ENCODE data around the gene MNDA. TPM values are rescaled to one million over a fixed set of nuclear protein-coding genes. Genes with fewer than 3 reads are reported as not detected.

The MNDA gene
- total RNA-seq, 1 experiment from 2014 or later: not detected

DNA sequence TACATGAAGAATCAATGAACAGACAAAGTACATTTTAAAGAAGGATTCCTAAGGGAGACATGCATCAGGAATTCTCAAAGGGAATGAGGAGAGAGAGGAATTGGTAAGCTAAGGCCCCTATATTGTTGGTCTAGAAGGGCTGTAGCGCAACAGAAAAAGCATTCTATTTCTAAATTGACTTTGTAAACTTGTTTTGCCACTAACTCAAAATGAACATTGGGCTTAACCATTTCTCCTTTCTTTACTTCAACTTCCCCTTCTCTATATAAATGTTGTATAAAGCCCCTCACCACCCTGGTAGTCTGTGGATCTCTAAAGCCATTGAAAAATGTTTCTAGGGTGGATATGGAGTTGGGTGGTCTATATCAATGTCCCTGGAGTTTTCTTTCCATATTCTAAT is 29.8 kb upstream of the MNDA start:
- POLR2A ChIA-PET (ENCODE audit: low non-redundant PET): no interaction called here
- H3K36me3 ChIP-seq (ENCODE audit: insufficient read depth, low read length, poor library complexity, severe bottlenecking): no peaks in the 10 kb centered on the region
- no peak overlapping the region for H3K4me3 ChIP-seq (ENCODE audit: low read depth, low read length, poor library complexity, severe bottlenecking)
- no peaks in the 10 kb centered on the region for H3K9me3 ChIP-seq (ENCODE audit: low read depth, low read length, poor library complexity, severe bottlenecking)
- peaks cover 33% of the 10 kb centered on the region for H3K27me3 ChIP-seq (replicated peaks; ENCODE audit: insufficient read depth, low read depth, low read length, poor library complexity)
- BruUV-seq (replicated peaks): no TSS peak
- no peak for TF ChIP-seq EZH2 (IDR thresholded peaks at IDR 0.05; ENCODE audit: borderline replicate concordance, low read depth, low read length, poor library complexity, severe bottlenecking)
- TF ChIP-seq, protein P1, sequence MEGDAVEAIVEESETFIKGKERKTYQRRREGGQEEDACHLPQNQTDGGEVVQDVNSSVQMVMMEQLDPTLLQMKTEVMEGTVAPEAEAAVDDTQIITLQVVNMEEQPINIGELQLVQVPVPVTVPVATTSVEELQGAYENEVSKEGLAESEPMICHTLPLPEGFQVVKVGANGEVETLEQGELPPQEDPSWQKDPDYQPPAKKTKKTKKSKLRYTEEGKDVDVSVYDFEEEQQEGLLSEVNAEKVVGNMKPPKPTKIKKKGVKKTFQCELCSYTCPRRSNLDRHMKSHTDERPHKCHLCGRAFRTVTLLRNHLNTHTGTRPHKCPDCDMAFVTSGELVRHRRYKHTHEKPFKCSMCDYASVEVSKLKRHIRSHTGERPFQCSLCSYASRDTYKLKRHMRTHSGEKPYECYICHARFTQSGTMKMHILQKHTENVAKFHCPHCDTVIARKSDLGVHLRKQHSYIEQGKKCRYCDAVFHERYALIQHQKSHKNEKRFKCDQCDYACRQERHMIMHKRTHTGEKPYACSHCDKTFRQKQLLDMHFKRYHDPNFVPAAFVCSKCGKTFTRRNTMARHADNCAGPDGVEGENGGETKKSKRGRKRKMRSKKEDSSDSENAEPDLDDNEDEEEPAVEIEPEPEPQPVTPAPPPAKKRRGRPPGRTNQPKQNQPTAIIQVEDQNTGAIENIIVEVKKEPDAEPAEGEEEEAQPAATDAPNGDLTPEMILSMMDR (conservative IDR thresholded peaks at IDR 0.05; ENCODE audit: low read depth, low read length): no peak
- no peaks in the 10 kb centered on the region for H3K4me1 ChIP-seq (ENCODE audit: insufficient read depth, low read length, poor library complexity, severe bottlenecking)
- no peak for DNase-seq (ENCODE audit: low spot score)
- CTCF ChIA-PET: no interaction called here
- H3K27ac ChIP-seq (ENCODE audit: low read depth, low read length, poor library complexity, severe bottlenecking): no peak overlapping the region
- intact Hi-C loops (cut with micrococcal nuclease; ENCODE audit: unreplicated experiment): no loop called here

DNA sequence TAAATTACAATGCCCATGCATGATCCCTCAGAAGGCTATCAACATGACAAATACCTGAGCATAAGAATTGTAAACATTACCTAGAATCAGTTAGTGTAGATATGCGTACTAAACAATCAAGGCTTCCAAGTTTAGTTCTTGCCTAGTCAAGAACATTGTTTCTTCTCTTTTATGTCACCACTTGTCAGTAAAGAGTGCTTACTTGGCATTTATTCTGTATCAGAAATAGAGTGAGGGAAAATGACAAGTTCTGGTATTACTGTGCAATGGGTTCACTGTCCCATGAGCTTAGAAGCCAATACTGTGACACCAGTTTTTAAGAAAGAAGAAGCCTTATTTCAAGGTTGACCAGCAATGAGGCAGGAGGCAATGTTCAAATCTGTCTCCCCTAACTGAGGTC is 27.5 kb upstream of the MNDA start:
- intact Hi-C loops (cut with micrococcal nuclease; ENCODE audit: unreplicated experiment): no loop called here
- CTCF ChIA-PET: no interaction called here
- peaks cover 28% of the 10 kb centered on the region for H3K27me3 ChIP-seq (replicated peaks; ENCODE audit: insufficient read depth, low read depth, low read length, poor library complexity)
- POLR2A ChIA-PET (ENCODE audit: low non-redundant PET): no interaction called here
- no TSS peak for BruUV-seq (replicated peaks)
- no peak for DNase-seq (ENCODE audit: low spot score)
- H3K4me1 ChIP-seq (ENCODE audit: insufficient read depth, low read length, poor library complexity, severe bottlenecking): no peaks in the 10 kb centered on the region
- no peaks in the 10 kb centered on the region for H3K36me3 ChIP-seq (ENCODE audit: insufficient read depth, low read length, poor library complexity, severe bottlenecking)
- no peak overlapping the region for H3K27ac ChIP-seq (ENCODE audit: low read depth, low read length, poor library complexity, severe bottlenecking)
- H3K4me3 ChIP-seq (ENCODE audit: low read depth, low read length, poor library complexity, severe bottlenecking): no peak overlapping the region
- TF ChIP-seq, protein P1 (conservative IDR thresholded peaks at IDR 0.05; ENCODE audit: low read depth, low read length): no peak
- no peaks in the 10 kb centered on the region for H3K9me3 ChIP-seq (ENCODE audit: low read depth, low read length, poor library complexity, severe bottlenecking)

DNA sequence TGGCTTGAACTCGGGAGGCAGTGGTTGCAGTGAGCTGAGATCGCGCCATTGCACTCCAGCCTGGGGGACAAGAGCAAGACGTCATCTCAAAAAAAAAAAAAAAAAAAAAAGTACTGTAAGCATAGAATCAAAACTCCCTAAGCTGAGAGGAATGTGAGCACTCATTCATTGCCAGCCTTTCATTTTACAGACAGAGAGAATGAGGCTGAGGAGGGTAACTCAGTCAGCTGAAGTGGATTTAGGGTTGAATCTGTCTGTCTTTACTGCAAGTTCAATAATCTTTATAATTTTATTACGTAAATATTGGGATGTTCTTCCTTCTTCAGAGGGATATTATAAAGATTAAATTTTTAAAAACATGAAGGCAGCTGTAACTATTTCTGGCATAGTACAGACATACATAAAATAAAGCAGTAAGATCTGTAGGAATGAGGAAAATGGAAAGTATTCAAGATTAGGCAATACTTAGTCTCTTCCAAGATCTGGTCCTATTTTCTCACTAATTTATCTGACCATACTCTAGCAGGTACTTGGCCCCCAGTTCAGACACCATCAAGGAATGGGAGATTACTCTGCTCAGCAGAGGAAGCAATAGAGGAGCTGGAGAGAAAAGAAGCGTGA is 24.1 kb upstream of the MNDA start:
- H3K27me3 ChIP-seq (replicated peaks; ENCODE audit: insufficient read depth, low read depth, low read length, poor library complexity): peaks cover 5% of the 10 kb centered on the region
- BruUV-seq (replicated peaks): no TSS peak
- no peak overlapping the region for H3K27ac ChIP-seq (ENCODE audit: low read depth, low read length, poor library complexity, severe bottlenecking)
- TF ChIP-seq, protein P1 (conservative IDR thresholded peaks at IDR 0.05; ENCODE audit: low read depth, low read length): no peak
- no peak for TF ChIP-seq EZH2 (IDR thresholded peaks at IDR 0.05; ENCODE audit: borderline replicate concordance, low read depth, low read length, poor library complexity, severe bottlenecking)
- H3K9me3 ChIP-seq (ENCODE audit: low read depth, low read length, poor library complexity, severe bottlenecking): no peaks in the 10 kb centered on the region
- no peaks in the 10 kb centered on the region for H3K36me3 ChIP-seq (ENCODE audit: insufficient read depth, low read length, poor library complexity, severe bottlenecking)
- DNase-seq (ENCODE audit: low spot score): no peak
- CTCF ChIA-PET: no interaction called here
- no peak overlapping the region for H3K4me3 ChIP-seq (ENCODE audit: low read depth, low read length, poor library complexity, severe bottlenecking)
- POLR2A ChIA-PET (ENCODE audit: low non-redundant PET): no interaction called here
- intact Hi-C loops (cut with micrococcal nuclease; ENCODE audit: unreplicated experiment): no loop called here
- no peaks in the 10 kb centered on the region for H3K4me1 ChIP-seq (ENCODE audit: insufficient read depth, low read length, poor library complexity, severe bottlenecking)

Data from A673 (cell line).